Posterior cingulate gyrus (tissue), 11 donors: Measurements from ENCODE around the gene SYT13.

Experiments
- DNase-seq, 10 donors: peaks; one replicate each; pipeline versions ENCODE4 v3.0.0 to v3.0.0-alpha.2; 2020 to 2021; ENCODE audit warnings: mixed read lengths in 3 of 10
- intact Hi-C: fragments of 100-400 bp; cut with DNase I; formaldehyde crosslinking; loops from one replicate; pipeline ENCODE4 v1.15.1; 2023

Gene SYT13

GRCh38 chr11:45314900-45315299 lies 28.8 kb upstream of the SYT13 start:
- DNase-seq = peak in 1 of 10 donors; percentile 19
- intact Hi-C loops = no loop called here

- DNase-seq = no peak
- intact Hi-C loops = no loop called here
These were observed 27.2 kb upstream of the SYT13 start for GRCh38 chr11:45313171-45313865.

- no peak for DNase-seq
- intact Hi-C loops = no loop called here
These were observed 19.9 kb upstream of the SYT13 start for GRCh38 chr11:45305874-45306623.

- intact Hi-C loops = no loop called here
- no peak for DNase-seq
These were observed 18.8 kb upstream of the SYT13 start for GRCh38 chr11:45304992-45305335.

GRCh38 chr11:45304111-45304991 lies 18.2 kb upstream of the SYT13 start:
- no peak for DNase-seq
- intact Hi-C loops = no loop called here

GRCh38 chr11:45303316-45303715 lies 17.2 kb upstream of the SYT13 start:
- no peak for DNase-seq
- intact Hi-C loops = no loop called here

- no peak for DNase-seq
- intact Hi-C loops = no loop called here
These were observed 15.6 kb upstream of the SYT13 start for GRCh38 chr11:45301537-45302246.

GRCh38 chr11:45300715-45301114 lies 14.6 kb upstream of the SYT13 start:
- DNase-seq = no peak
- intact Hi-C loops = no loop called here

- DNase-seq = no peak
- intact Hi-C loops = loop anchor here (10.0 kb wide), 1 partner anchor 364 kb away; no protein-coding TSS in a partner anchor
These were observed 12.6 kb upstream of the SYT13 start for GRCh38 chr11:45298718-45299117.

GRCh38 chr11:45296075-45296474 lies 9.9 kb upstream of the SYT13 start:
- DNase-seq = no peak
- intact Hi-C loops = loop anchor here (10.0 kb wide), 1 partner anchor 361 kb away; no protein-coding TSS in a partner anchor

- intact Hi-C loops = loop anchor here (10.0 kb wide), 1 partner anchor 360 kb away; no protein-coding TSS in a partner anchor
- DNase-seq = no peak
These were observed 8.4 kb upstream of the SYT13 start for GRCh38 chr11:45294499-45294898.

- intact Hi-C loops = loop anchor here (1.0 to 10.0 kb wide), 2 partner anchors 183 to 359 kb away; no protein-coding TSS in a partner anchor
These were observed 7.5 kb upstream of the SYT13 start for GRCh38 chr11:45293566-45294192.

GRCh38 chr11:45290586-45290985 lies 4.4 kb upstream of the SYT13 start:
- DNase-seq = no peak
- intact Hi-C loops = loop anchor here (10.0 kb wide), 1 partner anchor 356 kb away; no protein-coding TSS in a partner anchor

More at GRCh38 chr11:45293566-45294192, 7.5 kb upstream of the SYT13 start:
- peak; percentile 57 to 96 (median 78) for DNase-seq

- intact Hi-C loops = no loop called here
- DNase-seq = no peak
These were observed 3.2 kb upstream of the SYT13 start for GRCh38 chr11:45289369-45289768.

- DNase-seq = no peak
- intact Hi-C loops = no loop called here
These were observed 2.2 kb upstream of the SYT13 start for GRCh38 chr11:45288339-45288738.

- DNase-seq = no peak
- intact Hi-C loops = no loop called here
These were observed 1.3 kb upstream of the SYT13 start for GRCh38 chr11:45287316-45287903.

- peak in 2 of 10 donors; percentile 67 to 83 for DNase-seq
- intact Hi-C loops = no loop called here
These were observed 802 bp downstream of the SYT13 start for GRCh38 chr11:45285250-45285828.

GRCh38 chr11:45282081-45282480 lies 4.1 kb downstream of the SYT13 start:
- intact Hi-C loops = no loop called here

GRCh38 chr11:45280449-45280848 lies 5.7 kb downstream of the SYT13 start:
- intact Hi-C loops = no loop called here
- no peak for DNase-seq

More at GRCh38 chr11:45282081-45282480, 4.1 kb downstream of the SYT13 start:
- DNase-seq = no peak
